ENCODE measurements around the gene EID3. TPM values are rescaled to one million over a fixed set of nuclear protein-coding genes. Genes with fewer than 3 reads are reported as not detected.

The EID3 gene
- total and polyA plus RNA-seq, 10 of the 15 experiments (the other 5 are each of a cell fraction or from before 2014, with no cell fraction given): 0.92 to 7.0 (median 4.3) TPM

GRCh38 chr12:104317538-104318210, 14.1 kb downstream of the EID3 start:
- H3K79me2 ChIP-seq (ENCODE audit: control insufficient read depth, insufficient read depth, low read length): no peaks in the 10 kb centered on the region; the same call in 1 of the 2 replicates
- no peaks in the 10 kb centered on the region for H3K9me3 ChIP-seq (replicated peaks; ENCODE audit: control insufficient read depth, insufficient read depth, low read length)
- BruUV-seq (replicated peaks): no TSS peak
- H3K27ac ChIP-seq (ENCODE audit: control insufficient read depth, insufficient read depth): no peak overlapping the region
- peaks cover 15 to 48% of the 10 kb centered on the region in 2 experiments for H3K36me3 ChIP-seq (ENCODE audit: control insufficient read depth in 2 of 2, insufficient read depth in 2 of 2, low read length in 1 of 2)
- ChIA-PET CTCF (interaction anchor here (1.4 to 1.5 kb wide), 2 partner anchors 19 to 41 kb away, joined by 3 read pairs; no protein-coding TSS in a partner anchor), RAD21 (ENCODE audit: unreplicated experiment) (no interaction called here), SMC1A (ENCODE audit: uncharacterized antibody, unreplicated experiment) (interaction anchor here (1.0 to 1.3 kb wide), 2 partner anchors 9 to 92 kb away, joined by 3 to 5 read pairs; no protein-coding TSS in a partner anchor), POLR2A (no interaction called here)
- FAIRE-seq (no peak), ATAC-seq (no peak), DNase-seq (ENCODE audit: low read depth, low spot score) (no peak)
- H3K4me3 ChIP-seq: no peak overlapping the region
- TF ChIP-seq ZSCAN29 (IDR thresholded peaks at IDR 0.05) (no peak), PML (IDR thresholded peaks at IDR 0.05; ENCODE audit: low read length) (no peak), FOS (IDR thresholded peaks at IDR 0.05; ENCODE audit: borderline replicate concordance, extremely low read depth, insufficient read length) (no peak), SIX5 (IDR thresholded peaks at IDR 0.05; ENCODE audit: low read depth, low read length, severe bottlenecking) (no peak), JUNB (IDR thresholded peaks at IDR 0.05) (no peak), RB1 (IDR thresholded peaks at IDR 0.05; ENCODE audit: borderline replicate concordance) (no peak), PKNOX1 (IDR thresholded peaks at IDR 0.05) (no peak), JUND (IDR thresholded peaks at IDR 0.05; ENCODE audit: low read depth, low read length) (no peak), ZNF687 (IDR thresholded peaks at IDR 0.05) (no peak), SMAD1 (IDR thresholded peaks at IDR 0.05; ENCODE audit: low read depth, partially characterized antibody) (no peak)
- intact Hi-C loops (cut with micrococcal nuclease; ENCODE audit: unreplicated experiment) (no loop called here), in situ Hi-C loops (cut with MboI) (no loop called here)
- no peak overlapping the region for H3K9ac ChIP-seq (ENCODE audit: control insufficient read depth, insufficient read depth, low read length)
- no peaks in the 10 kb centered on the region for H3K27me3 ChIP-seq (replicated peaks in 1 of 2; ENCODE audit: control insufficient read depth in 2 of 2, insufficient read depth in 2 of 2, low read length in 1 of 2)
- no peak overlapping the region for H2AFZ ChIP-seq (ENCODE audit: control insufficient read depth, low read depth, low read length)
- H3K4me2 ChIP-seq (ENCODE audit: control insufficient read depth, insufficient read depth): no peak overlapping the region
- no peaks in the 10 kb centered on the region for H3K4me1 ChIP-seq (ENCODE audit: control insufficient read depth, insufficient read depth, low read length)
- no peaks in the 10 kb centered on the region for H4K20me1 ChIP-seq (ENCODE audit: control insufficient read depth, insufficient read depth)
- WGBS (ENCODE audit: insufficient coverage, insufficient replicate concordance, low lambda C conversion rate, missing lambda C conversion rate): 86% methylated on average over 7 of the region's 7 CpGs

Data from GM12878 (cell line).